SU-DHL-6 (cell line): ENCODE results near the gene ICA1.

Experiments used
- CTCF ChIP-seq: fragments of 200-600 bp; sonication (generic); IDR thresholded peaks from one replicate; pipeline ENCODE4 v1.5.1; 2017; ENCODE audit warnings: antibody characterized with exemption, mild to moderate bottlenecking, low read length, moderate library complexity; ENCODE audit not compliant: insufficient read depth, poor library complexity, severe bottlenecking
- EZH2phosphoT487 ChIP-seq: fragments of 200-600 bp; sonication (generic), shearing (Covaris generic); conservative IDR thresholded peaks from 2 replicates; pipeline ENCODE4 v1.6.1; 2018; ENCODE audit warnings: mild to moderate bottlenecking, antibody characterized with exemption, low read length, moderate library complexity, mixed read lengths

DNA sequence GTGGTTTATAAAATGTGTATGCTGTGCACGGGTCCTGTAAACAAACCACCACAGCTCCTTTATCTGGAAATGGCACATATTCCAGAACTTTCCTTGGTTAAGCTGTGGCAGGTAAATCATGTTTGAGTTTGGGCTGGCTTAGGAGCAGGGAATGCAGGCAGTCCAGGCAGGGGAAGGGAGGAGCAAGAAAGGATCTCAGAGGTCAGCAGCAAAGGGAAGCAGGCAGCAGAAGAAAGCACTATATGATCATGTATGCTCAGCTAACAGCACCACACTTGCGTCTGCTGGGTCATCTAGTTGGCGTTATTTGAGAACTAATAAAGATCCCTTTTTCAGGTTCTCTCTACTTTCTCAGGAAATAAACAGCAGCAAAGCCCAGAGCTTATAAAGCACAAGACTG lies 7.8 kb downstream of the ICA1 start:
- TF ChIP-seq CTCF (no peak), EZH2phosphoT487 (no peak)
